ENCODE data around the gene CAMSAP1.

Gene CAMSAP1

DNA sequence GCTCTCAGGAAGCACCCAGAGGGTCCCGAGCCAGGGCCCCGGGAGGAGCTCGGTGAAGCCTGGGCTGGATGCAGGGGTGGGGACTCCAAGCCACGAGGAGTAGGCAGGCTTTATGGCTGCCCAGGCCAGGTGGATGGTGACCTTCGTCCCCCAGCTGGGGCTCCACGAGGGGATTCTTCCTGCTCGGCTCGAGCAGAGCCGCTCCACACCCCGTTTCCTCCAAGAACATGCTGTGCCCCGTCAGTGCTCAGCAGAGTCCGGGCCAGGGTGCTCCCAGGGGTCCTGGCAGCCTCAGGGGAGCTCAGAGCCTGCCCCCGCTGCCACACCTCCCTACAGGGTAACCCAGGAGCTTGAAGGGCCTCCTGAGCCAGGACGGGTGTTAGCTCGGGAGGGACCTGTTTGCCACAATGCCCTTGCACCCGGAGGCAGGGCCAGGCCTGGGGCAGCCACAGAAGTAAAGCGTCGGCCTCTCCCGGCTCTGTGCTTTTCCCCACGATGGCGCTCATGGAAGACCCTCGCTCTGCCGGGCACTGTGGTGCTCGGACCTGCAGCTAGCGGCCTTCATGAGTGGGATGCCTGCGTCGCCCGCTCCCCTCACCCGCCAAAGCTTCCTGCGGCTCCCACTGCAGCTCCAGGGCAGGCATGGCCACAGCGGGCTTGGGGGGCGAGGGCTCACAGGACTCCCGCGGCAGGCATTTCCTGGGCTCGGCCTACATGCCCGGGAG, 118.6 kb downstream of the CAMSAP1 start:
- DNase-seq: no peak

DNA sequence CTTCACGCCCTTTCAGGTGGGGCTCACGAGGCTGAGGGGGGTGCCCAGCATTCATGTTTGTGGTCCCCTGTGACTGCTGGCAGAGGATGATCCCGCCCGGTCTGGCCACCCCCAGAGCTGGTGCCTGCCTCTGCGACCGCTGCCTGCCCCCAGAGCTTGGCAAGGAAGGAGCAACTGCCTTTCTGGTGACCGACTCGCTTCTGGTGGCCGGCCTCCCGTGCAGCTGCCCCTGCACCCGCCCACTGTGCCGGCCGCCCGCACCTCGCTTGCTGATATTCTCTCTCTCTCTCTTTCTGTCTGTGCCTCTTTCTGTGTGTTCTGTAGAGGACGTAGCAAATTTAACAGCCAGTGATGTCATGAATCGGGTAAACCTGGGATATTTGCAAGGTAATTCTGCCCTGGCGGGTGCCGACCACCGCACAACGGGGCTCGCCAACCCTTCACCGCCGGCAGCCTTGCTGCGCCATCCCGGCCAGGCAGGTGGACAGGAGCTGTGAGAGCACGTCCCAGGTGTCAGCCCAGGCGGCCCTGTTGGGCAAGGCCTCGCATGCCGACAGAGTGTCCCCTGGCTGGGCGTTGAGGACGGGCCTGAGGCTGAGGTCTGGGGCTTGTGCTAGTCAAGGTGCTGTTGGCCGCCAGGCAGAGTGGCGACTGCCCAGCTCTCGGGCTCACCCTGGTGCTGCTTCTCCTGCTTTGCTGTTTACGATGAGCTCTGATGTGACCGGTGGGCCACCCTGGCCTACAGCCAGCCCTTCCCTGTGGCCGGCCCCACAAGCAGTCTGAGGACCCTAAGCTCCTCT, 119.4 kb downstream of the CAMSAP1 start:
- DNase-seq: no peak

DNA sequence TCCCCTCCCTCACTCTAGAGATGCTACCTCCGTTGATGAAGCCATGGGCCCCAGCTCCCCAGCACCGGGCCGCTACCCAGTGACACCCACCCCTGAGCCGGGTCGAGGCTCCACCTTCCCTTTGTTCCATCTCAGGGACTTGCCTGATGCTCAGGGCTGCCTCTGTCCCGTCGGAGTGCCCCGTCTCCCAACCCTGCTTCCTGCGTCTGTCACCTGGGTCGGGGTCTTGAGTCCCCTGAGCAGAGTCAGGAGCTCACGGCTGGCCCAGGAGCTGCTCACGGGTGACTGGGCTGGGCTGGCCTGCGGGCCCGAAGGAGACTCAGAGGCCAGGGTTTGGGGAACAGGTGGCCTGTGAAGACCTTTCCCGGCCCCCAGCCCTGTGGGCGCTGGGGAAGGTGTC, 120.0 kb downstream of the CAMSAP1 start:
- no peak for DNase-seq

DNA sequence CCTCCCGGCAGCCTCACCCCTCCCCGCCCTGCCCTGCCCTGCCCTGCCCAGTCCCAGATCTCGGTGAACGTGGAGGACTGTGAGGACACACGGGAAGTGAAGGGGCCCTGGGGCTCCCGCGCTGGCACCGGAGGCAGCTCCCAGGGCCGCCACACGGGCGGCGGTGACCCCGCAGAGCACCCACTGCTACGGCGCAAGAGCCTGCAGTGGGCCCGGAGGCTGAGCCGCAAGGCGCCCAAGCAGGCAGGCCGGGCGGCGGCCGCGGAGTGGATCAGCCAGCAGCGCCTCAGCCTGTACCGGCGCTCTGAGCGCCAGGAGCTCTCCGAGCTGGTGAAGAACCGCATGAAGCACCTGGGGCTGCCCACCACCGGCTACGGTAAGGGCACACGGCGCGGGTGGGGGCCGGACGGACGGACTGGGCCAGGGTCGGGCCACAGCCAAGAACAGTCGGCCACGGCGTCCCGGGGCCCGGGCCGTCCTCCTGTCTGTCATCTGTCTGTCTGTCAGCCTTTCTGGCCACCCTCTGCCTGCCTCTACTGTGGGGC, 121.1 kb downstream of the CAMSAP1 start:
- DNase-seq: no peak

DNA sequence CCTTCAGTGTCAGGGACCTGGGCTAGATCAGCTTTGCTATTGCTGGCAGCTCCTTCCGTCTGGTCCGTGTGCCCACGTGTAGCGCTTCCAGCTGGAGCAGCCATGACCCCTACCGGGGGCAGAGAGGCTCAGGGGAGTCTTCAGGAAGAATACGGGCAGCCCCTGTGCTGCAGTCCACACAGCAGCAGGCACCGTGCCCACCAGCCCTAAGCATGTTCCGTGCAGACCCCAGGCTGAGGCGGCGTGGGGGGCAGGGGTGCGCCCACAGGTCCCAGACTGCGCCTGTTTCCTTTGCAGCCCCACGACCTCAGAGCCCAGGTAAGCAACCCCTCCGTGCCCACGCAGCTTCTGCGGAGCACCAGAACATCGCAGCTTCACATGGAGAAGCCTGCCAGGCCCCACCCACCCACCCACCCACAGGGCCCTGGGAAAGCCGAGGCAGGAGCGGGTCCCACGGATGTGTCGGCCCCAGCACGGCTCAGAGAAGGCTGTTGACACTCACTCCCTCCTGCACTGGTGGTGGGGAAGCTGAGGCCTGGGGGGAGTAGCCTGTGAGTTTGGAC, 122.3 kb downstream of the CAMSAP1 start:
- DNase-seq: no peak

DNA sequence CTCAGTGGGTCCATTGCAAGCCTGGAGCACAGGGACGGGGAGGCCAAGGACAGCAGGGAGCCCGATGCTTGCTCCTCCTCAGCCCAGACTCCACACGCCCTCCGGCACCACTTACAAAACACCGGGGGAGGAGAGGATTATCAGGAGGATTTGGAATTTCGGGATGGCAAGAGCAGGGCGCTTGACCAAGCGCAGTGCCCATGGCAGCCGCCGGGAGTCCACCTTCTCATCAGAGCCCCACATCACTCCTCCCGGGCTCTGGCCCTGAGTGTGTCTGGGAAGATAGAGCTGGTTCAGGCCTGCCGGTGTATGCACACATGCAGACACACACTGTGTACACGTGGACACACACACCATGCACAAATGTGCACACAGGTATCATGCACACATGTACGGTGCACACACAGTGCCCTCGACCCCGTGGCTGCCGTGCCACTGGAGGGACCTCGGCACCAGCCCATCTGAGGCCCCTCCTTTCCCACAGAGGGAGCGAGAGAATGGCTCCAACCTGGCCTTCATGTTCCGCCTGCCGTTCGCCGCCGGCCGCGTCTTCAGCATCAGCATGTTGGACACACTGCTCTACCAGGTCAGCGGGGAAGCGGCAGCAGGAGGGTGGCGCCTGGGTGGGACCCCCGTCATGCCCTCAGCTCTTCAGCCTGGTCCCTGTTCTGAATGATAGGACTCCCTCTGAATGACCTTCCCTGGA, 123.7 kb downstream of the CAMSAP1 start:
- no peak for DNase-seq

DNA sequence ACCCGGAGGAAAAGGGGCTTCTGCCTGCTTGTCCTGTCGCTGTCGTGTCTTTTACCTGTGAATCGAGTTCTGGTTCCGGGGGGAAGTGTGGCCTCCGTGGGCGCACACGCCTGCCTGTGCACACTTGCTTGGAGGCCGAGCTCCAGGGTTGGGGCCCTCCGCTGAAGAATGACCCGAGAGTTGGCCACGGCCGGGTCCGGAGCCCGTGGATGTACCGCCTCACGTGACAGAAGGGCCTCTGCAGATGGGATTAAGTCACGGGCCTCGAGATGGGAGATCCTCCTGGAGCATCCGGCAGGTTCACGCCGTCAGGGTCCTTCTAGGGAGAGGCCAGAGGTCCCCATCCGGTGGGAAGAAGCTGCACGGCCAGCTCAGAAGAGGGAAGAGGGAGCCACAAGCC, 124.4 kb downstream of the CAMSAP1 start:
- DNase-seq: no peak

DNA sequence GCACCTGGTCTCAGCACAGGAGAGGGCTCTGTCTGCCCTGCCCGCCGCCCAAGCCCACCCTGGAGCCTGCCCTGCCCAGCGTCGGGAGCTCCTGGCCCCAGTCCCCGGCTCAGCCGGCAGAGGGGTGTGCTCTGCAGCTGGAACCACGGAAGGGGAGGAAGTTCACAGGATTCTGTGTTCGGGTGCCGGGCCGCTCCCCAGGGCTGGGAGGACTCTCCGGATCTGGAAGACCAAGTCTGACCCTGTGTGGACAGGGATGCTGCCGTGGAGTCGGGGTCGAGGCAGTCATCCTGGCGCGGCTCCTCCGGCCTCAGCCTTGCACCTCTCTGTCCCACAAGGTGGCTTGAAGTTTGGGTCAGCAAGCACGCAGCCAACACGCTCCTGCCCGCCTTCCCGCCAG, 126.7 kb downstream of the CAMSAP1 start:
- DNase-seq: no peak

DNA sequence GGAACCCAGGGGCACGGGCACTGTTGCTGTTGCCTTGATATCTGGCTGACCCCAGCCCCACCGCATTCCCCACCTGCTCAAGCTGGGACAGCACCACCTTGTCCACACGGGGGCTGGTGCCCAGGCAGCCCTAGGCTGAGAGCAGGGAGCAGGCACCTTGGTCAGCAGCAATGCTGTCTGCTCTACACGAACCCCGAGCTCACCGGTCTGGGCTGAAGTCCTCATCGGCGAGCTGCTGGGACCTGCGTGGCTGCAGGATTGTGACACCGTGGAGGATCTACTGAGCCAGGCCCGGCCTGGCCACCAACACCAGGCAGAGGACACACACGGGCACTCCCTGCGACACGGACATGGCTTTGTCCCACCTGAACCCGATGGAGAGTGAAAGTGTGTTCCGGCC, 127.3 kb downstream of the CAMSAP1 start:
- DNase-seq: no peak

DNA sequence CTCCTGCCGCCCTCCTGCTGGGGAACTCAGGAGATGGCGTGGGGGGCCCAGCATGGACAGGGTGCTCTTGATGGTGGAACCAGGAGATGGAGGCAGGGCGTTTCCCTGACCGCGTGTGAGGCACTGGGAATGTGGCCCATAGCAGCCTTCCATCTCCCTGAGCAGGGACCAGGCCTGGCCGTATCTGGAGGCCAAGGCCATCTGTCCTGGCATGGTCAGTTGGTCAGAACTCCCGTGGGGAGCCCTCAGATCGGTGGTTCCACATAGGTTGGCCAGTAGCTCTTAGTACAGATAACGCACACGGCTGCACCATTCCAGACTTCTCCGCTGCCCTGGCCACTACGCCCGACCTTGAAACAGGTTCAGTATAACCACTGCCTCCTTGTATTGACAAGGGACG, 127.8 kb downstream of the CAMSAP1 start:
- no peak for DNase-seq

DNA sequence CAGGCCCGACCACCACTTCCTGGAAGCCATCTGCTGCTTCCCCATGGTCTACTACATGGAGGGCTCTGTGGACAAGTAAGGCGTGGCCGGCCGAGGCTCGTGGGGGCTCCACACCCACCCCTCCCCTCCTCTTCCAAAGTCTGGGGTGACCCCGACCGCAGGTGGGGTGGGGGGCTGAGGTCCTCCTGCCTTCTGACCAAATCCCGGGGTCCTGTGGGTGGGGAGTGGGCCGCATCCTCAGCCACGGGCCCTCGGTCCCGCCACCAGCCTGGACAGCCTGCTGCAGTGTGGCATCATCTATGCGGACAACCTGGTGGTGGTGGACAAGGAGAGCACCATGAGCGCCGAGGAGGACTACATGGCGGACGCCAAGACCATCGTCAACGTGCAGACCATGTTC, 128.9 kb downstream of the CAMSAP1 start:
- no peak for DNase-seq

DNA sequence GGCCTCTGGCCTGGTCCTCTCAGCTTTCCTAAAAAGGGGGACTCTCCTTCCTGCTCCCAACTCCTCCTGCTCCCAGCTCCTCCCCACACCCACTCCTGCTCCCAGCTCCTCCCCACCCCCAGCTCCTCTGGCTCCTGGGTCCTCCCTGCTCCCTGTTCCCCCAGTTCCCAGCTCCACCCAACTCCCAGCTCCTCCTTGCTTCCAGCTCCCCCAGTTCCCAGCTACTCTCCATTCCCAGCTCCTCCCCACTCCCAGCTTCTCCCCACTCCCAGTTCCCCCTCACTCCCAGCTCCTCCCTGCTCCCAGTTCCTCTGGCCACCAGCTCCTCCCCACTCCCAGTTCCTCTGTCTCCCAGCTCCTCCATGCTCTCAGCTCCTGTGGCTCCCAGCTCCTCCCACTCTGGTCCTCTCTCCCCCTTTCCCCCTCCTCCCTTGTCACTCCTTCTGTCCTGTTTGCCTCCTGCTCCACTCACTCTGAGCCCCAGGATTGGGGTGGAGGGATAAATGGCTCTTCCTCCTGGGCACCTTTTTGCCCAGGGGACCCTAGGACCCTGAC, 129.6 kb downstream of the CAMSAP1 start:
- no peak for DNase-seq

DNA sequence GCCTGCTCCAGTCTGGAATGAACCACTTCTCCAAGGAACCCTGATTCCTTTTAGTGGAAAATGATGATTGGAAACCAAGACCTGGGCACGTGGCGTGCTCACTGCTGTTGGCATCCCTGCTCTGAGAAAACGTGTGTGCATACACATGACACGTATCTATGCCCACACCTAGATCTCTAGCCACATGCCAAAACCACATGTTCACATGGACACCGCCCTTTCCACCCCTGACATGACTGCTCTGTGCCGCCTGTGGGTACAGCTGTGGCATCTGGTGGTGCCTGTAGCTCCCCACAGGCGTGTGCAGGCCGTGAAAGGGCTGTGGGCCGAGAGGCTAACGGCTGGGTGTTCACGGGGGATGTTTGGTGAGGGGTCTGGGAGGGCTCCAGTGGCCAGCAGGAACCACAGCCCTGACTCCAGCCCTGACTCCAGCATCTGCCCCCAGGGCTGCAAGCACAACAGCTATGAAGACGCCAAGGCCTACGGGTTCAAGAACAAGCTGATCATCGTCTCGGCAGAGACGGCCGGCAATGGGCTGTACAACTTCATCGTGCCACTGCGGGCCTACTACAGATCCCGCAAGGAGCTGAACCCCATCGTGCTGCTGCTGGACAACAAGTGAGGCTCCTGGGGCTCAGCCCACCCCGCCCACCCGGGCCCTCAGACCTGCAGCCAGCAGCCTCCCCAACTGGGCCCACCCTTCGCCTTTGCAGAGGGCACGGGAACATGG, 130.3 kb downstream of the CAMSAP1 start:
- no peak for DNase-seq

DNA sequence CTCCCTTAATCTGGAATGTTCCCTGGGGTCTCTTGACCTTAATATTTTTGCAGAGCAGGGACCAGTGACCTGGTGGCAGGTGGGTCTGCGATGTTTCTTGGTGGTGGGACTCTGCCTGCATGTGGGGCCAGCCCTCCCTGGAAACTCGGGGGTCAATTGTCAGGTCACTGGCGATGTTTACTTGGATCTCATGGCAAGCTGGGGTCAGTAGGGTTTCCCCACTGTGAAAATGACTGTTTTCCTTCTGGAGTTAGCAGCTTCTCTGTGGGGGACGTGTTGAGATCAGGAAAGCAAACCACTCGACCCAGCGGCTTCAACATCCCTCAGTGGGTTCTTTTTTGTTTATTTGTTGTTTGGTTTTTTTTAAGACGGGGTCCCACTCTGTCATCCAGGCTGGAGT, 131.4 kb downstream of the CAMSAP1 start:
- DNase-seq: no peak

DNA sequence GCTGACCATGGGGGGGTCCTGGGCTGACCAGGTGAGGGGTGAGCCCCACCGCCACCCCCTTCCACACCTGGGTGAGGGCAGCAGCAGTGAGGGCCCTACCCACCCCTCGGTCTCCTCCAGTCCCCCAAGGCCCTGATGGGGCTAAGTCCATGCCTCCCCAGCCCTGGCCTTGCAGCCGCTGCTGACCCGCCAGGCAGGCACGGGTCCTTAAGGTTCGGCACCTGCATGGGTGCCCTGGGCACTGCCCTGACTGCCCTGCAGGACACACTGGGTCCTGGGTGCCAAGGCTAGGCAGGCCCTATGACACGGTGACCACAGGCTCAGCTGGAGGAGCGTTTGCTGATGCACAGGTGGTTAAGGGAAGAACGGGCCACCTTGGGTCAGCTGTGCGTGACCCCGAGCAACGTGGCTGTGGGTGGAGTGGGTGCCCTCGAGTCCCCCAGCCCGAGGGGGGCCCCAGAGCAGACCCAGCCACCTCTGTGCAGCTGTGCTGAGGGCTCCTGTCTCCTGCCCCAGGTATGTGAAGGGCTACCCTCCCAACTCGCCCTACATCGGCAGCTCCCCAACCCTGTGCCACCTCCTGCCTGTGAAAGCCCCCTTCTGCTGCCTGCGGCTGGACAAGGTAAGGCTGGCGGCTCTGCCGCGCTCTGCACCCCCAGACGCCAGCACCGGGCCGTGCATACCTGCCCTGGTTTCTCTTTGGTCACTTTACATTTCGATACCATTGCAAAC, 132.4 kb downstream of the CAMSAP1 start:
- no peak for DNase-seq

DNA sequence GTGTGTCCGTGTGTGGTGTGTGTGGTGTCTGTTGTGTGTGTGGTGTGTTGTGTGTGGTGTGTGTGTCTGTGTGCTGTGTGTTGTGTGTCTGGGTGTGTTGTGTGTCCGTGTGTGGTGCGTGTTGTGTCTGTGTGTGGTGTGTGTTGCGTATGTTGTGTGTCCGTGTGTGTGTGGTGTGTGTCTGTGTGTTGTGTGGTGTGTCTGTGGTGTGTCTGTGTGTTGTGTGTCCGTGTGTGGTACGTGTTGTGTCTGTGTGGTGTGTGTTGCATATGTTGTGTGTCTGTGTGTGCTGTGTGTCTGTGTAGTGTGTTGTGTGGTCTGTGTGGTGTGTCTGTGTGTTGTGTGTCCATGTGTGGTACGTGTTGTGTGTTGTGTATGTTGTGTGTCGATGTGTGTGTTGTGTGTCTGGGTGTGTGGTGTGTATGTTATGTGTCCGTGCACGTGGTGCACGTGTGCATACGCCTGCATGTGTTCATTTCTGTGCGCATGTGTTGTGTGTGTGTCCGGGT, 133.1 kb downstream of the CAMSAP1 start:
- DNase-seq: no peak

DNA sequence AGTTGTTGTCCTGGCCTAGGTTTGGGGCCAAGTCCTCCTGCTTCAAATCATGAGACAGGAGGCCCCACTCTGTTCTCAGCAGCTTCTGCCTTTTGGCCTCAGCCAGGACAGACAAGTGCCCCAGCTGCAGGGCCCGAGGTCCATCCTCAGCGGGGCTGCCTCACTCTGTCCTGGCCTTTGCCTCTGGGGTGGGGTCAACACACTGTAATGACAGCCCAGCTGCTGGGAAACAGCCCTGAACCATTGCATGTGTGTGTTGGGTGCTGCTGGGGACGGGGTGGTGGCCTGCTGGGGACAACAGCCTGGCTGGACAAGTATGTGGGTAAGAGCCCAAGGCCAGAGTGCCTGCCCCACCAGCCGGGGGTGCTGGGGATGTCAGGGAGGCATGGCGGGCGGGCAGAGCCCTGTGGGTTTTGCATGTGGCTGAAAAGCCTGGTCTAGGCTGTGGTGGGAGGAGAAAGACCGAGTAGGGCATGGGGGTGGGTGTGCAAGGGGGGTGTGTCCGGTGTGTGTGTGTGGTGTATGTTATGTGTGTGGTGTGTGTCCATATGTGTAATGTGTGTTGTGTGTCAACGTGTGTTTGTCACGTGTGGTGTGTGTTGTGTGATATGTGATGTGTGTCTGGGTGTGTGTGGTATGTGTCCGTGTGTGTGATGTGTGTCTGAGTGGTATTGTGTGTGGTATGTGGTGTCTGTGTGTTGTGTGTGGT, 133.7 kb downstream of the CAMSAP1 start:
- DNase-seq: no peak

DNA sequence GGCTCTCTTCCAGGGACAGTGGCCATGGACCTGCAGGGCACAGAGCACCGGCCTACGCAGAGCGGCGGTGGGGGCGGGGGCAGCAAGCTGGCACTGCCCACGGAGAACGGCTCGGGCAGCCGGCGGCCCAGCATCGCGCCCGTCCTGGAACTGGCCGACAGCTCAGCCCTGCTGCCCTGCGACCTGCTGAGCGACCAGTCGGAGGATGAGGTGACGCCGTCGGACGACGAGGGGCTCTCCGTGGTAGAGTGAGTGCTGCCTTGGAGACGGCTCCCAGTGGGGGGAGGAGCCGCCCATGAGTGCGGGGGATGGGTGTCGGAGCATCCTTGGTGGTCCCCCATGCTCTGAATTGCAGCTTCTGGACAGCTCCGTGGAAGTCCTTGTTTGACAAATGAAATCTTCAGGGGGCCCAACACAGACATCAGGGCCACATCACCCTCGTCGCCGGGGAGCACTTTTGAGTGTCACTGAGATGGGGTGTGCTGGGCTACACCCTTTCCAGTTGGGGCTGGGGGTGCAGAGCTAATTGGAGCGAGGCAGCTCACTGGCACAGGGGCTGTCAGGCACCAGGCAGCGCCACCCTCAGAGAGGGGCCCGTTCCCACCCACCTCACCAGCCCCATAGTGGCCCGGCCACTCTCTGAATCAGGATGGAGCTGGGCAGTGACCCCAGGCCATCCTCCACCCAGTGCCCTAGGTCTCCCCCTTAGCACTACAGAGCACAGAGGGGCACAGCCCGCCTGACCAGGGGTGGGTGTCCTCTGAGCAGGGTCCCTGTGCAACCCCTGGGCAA, 134.4 kb downstream of the CAMSAP1 start:
- no peak for DNase-seq

DNA sequence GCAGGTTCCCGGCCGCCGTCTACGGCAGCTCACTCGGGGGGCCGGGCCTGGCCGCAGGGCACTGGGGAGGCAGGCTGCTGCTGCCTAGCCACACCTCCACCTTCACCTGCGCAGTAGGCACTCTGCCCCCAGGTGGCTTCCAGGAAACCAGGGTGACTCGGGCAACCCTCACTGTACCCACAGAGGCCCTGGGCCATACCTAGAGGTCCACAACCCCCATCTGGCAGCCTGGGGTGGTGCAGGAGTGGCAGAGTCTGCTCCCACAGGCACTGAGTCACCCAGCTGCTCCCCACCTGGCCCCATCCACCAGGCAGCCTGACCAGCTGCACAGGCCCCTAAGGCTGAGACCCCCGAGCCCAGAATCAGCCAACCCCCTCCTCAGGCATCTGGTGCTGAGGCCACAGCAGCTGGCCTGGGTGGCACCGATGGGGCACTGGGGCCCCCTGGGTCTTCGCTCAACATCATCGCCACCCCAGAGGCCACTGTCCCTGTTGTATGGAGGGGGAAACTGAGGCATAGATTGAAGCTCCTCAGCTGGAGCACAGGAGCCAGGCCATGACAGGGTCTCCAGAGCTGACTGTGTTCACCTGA, 135.2 kb downstream of the CAMSAP1 start:
- no peak for DNase-seq
